Transverse colon (tissue), 4 donors: ENCODE results near the gene BCO2. TPM values are rescaled to one million over a fixed set of nuclear protein-coding genes. Genes with fewer than 3 reads are reported as not detected.

Source experiments
- DNase-seq: peaks from one replicate; pipeline ENCODE4 v3.0.0-alpha.2; 2019
- H3K27ac ChIP-seq, 4 donors: fragments of 200-600 bp; sonication (generic); 2 replicates each; pipeline ENCODE4 v1.5.1; 2016 to 2018; ENCODE audit warnings: inconsistent platforms in 4 of 4
- H3K27me3 ChIP-seq: fragments of 200-600 bp; sonication (generic); 2 replicates; pipeline ENCODE4 v1.5.1; 2017; ENCODE audit warnings: inconsistent platforms
- H3K36me3 ChIP-seq, 4 donors: fragments of 200-600 bp; sonication (generic); 2 replicates each; pipeline ENCODE4 v1.5.1; 2017 to 2019; ENCODE audit warnings: inconsistent platforms in 4 of 4
- H3K4me1 ChIP-seq, 4 donors: fragments of 200-600 bp; sonication (generic); 2 replicates each; pipeline ENCODE4 v1.5.1; 2017 to 2020; ENCODE audit warnings: inconsistent platforms in 4 of 4
- H3K4me3 ChIP-seq, 4 donors: fragments of 200-600 bp; sonication (generic); 1 replicate in 1 of 4; 2 replicates in 3 of 4; pipeline versions ENCODE4 v1.5.1 to v1.6.1; 2017 to 2019; ENCODE audit warnings: inconsistent platforms in 4 of 4
- H3K9me3 ChIP-seq, 2 donors: fragments of 200-600 bp; sonication (generic); 2 replicates each; pipeline ENCODE4 v1.5.1; 2017 to 2019; ENCODE audit warnings: inconsistent platforms in 2 of 2
- CTCF ChIP-seq, 5 experiments: fragments of 200-600 bp in 3 of 5; fragments of 450-650 bp in 2 of 5; sonication (generic) in 3 of 5; IDR thresholded peaks; 1 replicate in 2 of 5; 2 replicates in 3 of 5; pipeline ENCODE4 v1.5.1; 2016 to 2017; ENCODE audit warnings: antibody characterized with exemption in 5 of 5, inconsistent platforms in 3 of 5, mild to moderate bottlenecking in 2 of 5, moderate library complexity in 1 of 5
- EP300 ChIP-seq: sonication (generic); formaldehyde crosslinking; IDR thresholded peaks from one replicate; pipeline ENCODE4 v1.6.1; 2017; ENCODE audit warnings: antibody characterized with exemption, low read depth
- POLR2A ChIP-seq: fragments of 450-650 bp; IDR thresholded peaks from one replicate; pipeline ENCODE4 v1.6.1; 2016; ENCODE audit warnings: antibody characterized with exemption, mild to moderate bottlenecking, moderate library complexity
- POLR2AphosphoS5 ChIP-seq, 3 donors: sonication (generic); formaldehyde crosslinking; IDR thresholded peaks; one replicate each; pipeline ENCODE4 v1.6.1; 2016; ENCODE audit warnings: antibody characterized with exemption in 3 of 3
- WGBS, 2 donors: methylation state at CpG; one replicate each; pipeline ENCODE4 v1.1.5; 2018; ENCODE audit warnings: low coverage in 1 of 2; 5-methylcytosine and 5-hydroxymethylcytosine counted together
- in situ Hi-C, 4 donors: fragments of 200-750 bp; cut with MboI; loops; one replicate each; pipeline versions ENCODE4 v1.15.0 to v1.15.1; 2017; ENCODE audit warnings: low sequenced_read_pairs in 3 of 4, low pct_ligation_motif_present in 1 of 4, low pct_unique_long_range_greater_than_20kb in 1 of 4
- intact Hi-C: fragments of 100-400 bp; cut with DNase I; formaldehyde crosslinking; loops from one replicate; pipeline ENCODE4 v1.15.1; 2023; ENCODE audit warnings: low total_unique reads
- total RNA-seq, 4 donors: library from RNA; depleted of rRNA; stranded (reverse); fragments of >200 nt; gene quantifications; one replicate each; pipeline ENCODE4 v1.1.0, GENCODE V29; 2016

BCO2 gene
- total RNA-seq, 4 donors from 2014 or later = 2.8 to 12.1 (median 4.0) TPM

- TF ChIP-seq POLR2AphosphoS5 (IDR thresholded peaks at IDR 0.05) = no peak
- no peak for TF ChIP-seq POLR2A
- no peak for TF ChIP-seq CTCF (IDR thresholded peaks at IDR 0.05)
- TF ChIP-seq EP300 = no peak
- in situ Hi-C loops (no loop called here), intact Hi-C loops (loop anchor here (5.0 kb wide), 1 partner anchor 852 kb away; no protein-coding TSS in a partner anchor)
- Histone ChIP-seq H3K9me3 (no peaks in the 10 kb centered on the region), H3K27me3 (no peaks in the 10 kb centered on the region), H3K4me1 (peaks cover 23 to 62% (median 39%) of the 10 kb centered on the region in 4 donors), H3K36me3 (no peaks in the 10 kb centered on the region), H3K27ac (peak overlapping the region; percentile 74 to 83 (median 76)), H3K4me3 (no peak overlapping the region)
- WGBS, 2 donors = 77 to 82% methylated on average over 4 to 5 of the region's 5 CpGs
- DNase-seq = no peak
These were observed 45.7 kb upstream of the BCO2 start for GRCh38 chr11:112129656-112130055.

GRCh38 chr11:112132737-112133136 is 42.6 kb upstream of the BCO2 start:
- intact Hi-C loops (loop anchor here (5.0 kb wide), 1 partner anchor 855 kb away; no protein-coding TSS in a partner anchor), in situ Hi-C loops (no loop called here)
- Histone ChIP-seq H3K36me3 (no peaks in the 10 kb centered on the region), H3K27me3 (no peaks in the 10 kb centered on the region), H3K27ac (peak overlapping the region; percentile 83 to 86 (median 84)), H3K4me3 (no peak overlapping the region), H3K9me3 (no peaks in the 10 kb centered on the region), H3K4me1 (peaks cover 23 to 62% (median 39%) of the 10 kb centered on the region in 4 donors)
- TF ChIP-seq POLR2AphosphoS5 (IDR thresholded peaks at IDR 0.05) = no peak
- TF ChIP-seq EP300 = no peak
- TF ChIP-seq CTCF (IDR thresholded peaks at IDR 0.05) = no peak
- TF ChIP-seq POLR2A = no peak
- DNase-seq = no peak
- 40 to 52% methylated on average over 1 to 2 of the region's 2 CpGs for WGBS, 2 donors

- intact Hi-C loops (loop anchor here (5.0 kb wide), 1 partner anchor 857 kb away; no protein-coding TSS in a partner anchor), in situ Hi-C loops (no loop called here)
- DNase-seq = peak; percentile 16
- no peak for TF ChIP-seq EP300
- TF ChIP-seq CTCF (IDR thresholded peaks at IDR 0.05) = peak in 1 of 5 experiments; percentile 9
- TF ChIP-seq POLR2AphosphoS5 (IDR thresholded peaks at IDR 0.05) = peak in 1 of 3 donors; percentile 57
- TF ChIP-seq POLR2A = no peak
- no peaks in the 10 kb centered on the region for H3K27me3 ChIP-seq
- H3K27ac ChIP-seq = peak overlapping the region; percentile 83 to 86 (median 84)
- no peaks in the 10 kb centered on the region for H3K36me3 ChIP-seq
- peaks cover 11 to 44% (median 28%) of the 10 kb centered on the region in 4 donors for H3K4me1 ChIP-seq
- no peak overlapping the region for H3K4me3 ChIP-seq
- 27 to 59% methylated on average over 3 of the region's 4 CpGs for WGBS, 2 donors
- H3K9me3 ChIP-seq = no peaks in the 10 kb centered on the region
These were observed 40.8 kb upstream of the BCO2 start for GRCh38 chr11:112134473-112134872.

- no peaks in the 10 kb centered on the region for H3K36me3 ChIP-seq
- no peak overlapping the region for H3K27ac ChIP-seq
- no peak for DNase-seq
- H3K9me3 ChIP-seq = peaks cover 0 to 5% of the 10 kb centered on the region in 2 donors
- no peaks in the 10 kb centered on the region for H3K27me3 ChIP-seq
- 83 to 94% methylated on average over 2 to 3 of the region's 3 CpGs for WGBS, 2 donors
- no peak for TF ChIP-seq EP300
- no peak overlapping the region for H3K4me3 ChIP-seq
- intact Hi-C loops (no loop called here), in situ Hi-C loops (no loop called here)
- no peaks in the 10 kb centered on the region for H3K4me1 ChIP-seq
These were observed 31.7 kb upstream of the BCO2 start for GRCh38 chr11:112143597-112143996.

- Histone ChIP-seq H3K27ac (no peak overlapping the region), H3K4me3 (no peak overlapping the region), H3K27me3 (no peaks in the 10 kb centered on the region), H3K4me1 (no peaks in the 10 kb centered on the region), H3K36me3 (no peaks in the 10 kb centered on the region), H3K9me3 (no peaks in the 10 kb centered on the region)
- TF ChIP-seq POLR2AphosphoS5 (IDR thresholded peaks at IDR 0.05) = no peak
- TF ChIP-seq POLR2A = no peak
- 89 to 93% methylated on average over 5 of the region's 5 CpGs for WGBS, 2 donors
- no peak for DNase-seq
- intact Hi-C loops (no loop called here), in situ Hi-C loops (no loop called here)
These were observed 24.8 kb upstream of the BCO2 start for GRCh38 chr11:112150517-112150916.
